HepG2 (cell line): Measurements from ENCODE around the gene HAP1. TPM values are rescaled to one million over a fixed set of nuclear protein-coding genes. Genes with fewer than 3 reads are reported as not detected.
A peak's percentile ranks its signal among the peaks of the same experiment; 100 is the strongest.

Experiments used
- ATAC-seq: fragments of 200-7000 bp; cut with Tn5 transposase; 3 replicates; pipeline ENCODE4 v1.9.1; 2020; ENCODE audit warnings: mild to moderate bottlenecking, moderate library complexity
- BruUV-seq: library from RNA; stranded (reverse); fragments of 400-500 nt; replicated peaks from 2 replicates; lab custom pipeline; 2021; lab: Mats Ljungman, UMichigan
- CTCF ChIA-PET: fragments of 300-600 bp; formaldehyde crosslinking; extraction: SDS; loops from one replicate; lab custom pipeline; 2021; ENCODE audit warnings: low total read pairs, inconsistent platforms, low intra/inter-chr PET ratio; lab: Yijun Ruan, JAX
- POLR2A ChIA-PET: fragments of 350-600 bp; sonication (Branson Sonifier 250); formaldehyde crosslinking; loops from one replicate; lab custom pipeline; 2020; ENCODE audit warnings: antibody characterized with exemption, inconsistent platforms; lab: Yijun Ruan, JAX
- DNase-seq: peaks from one replicate; pipeline ENCODE4 v3.0.0-alpha.2; 2015; ENCODE audit warnings: low spot score
- FAIRE-seq: peaks from 3 replicates; lab custom pipeline; 2011; peaks lifted over from hg19 to GRCh38; lab: Jason Lieb, UNC
- H2AFZ ChIP-seq: one replicate; pipeline ENCODE4 v1.6.1; 2011; ENCODE audit warnings: low read length, inconsistent platforms
- H3K27ac ChIP-seq: fragments of 300-600 bp; 3 replicates; pipeline ENCODE4 v1.8.0; 2011; ENCODE audit warnings: mixed run types, mild to moderate bottlenecking, mixed read lengths, low read length, inconsistent platforms; ENCODE audit not compliant: insufficient read depth; ENCODE audit errors: extremely low read length
- H3K27me3 ChIP-seq, 2 experiments: fragments of 200-600 bp in 1 of 2; 2 replicates in 1 of 2; 3 replicates in 1 of 2; pipeline versions ENCODE4 v1.6.0 to v1.8.0; 2011; ENCODE audit warnings: low read length in 2 of 2, mild to moderate bottlenecking in 2 of 2, moderate library complexity in 2 of 2, inconsistent platforms in 1 of 2; ENCODE audit not compliant: insufficient read depth in 2 of 2, control insufficient read depth in 1 of 2
- H3K36me3 ChIP-seq, 2 experiments: fragments of 200-600 bp in 1 of 2; replicated peaks in 1 of 2; 2 replicates in 1 of 2; 3 replicates in 1 of 2; pipeline versions ENCODE4 v1.5.1 to v1.8.0; 2011; ENCODE audit warnings: low read length in 2 of 2, inconsistent platforms in 1 of 2; ENCODE audit not compliant: insufficient read depth in 2 of 2, control insufficient read depth in 1 of 2
- H3K4me1 ChIP-seq: 2 replicates; pipeline ENCODE4 v1.5.1; 2012; ENCODE audit warnings: low read length, inconsistent platforms; ENCODE audit not compliant: insufficient read depth
- H3K4me2 ChIP-seq: 2 replicates; pipeline ENCODE4 v1.6.0; 2011; ENCODE audit warnings: low read depth, low read length, inconsistent platforms
- H3K4me3 ChIP-seq, 3 experiments: fragments of 200-600 bp in 1 of 3; sonication (generic), shearing (Covaris generic) in 1 of 3; replicated peaks in 1 of 3; 2 replicates each; pipeline ENCODE4 v1.5.1; 2011 to 2016; ENCODE audit warnings: low read length in 3 of 3, inconsistent platforms in 2 of 3, low read depth in 2 of 3, mild to moderate bottlenecking in 2 of 3, control low read depth in 1 of 3, mixed read lengths in 1 of 3; ENCODE audit not compliant: insufficient read depth in 1 of 3
- H3K79me2 ChIP-seq: one replicate; pipeline ENCODE4 v1.6.1; 2011; ENCODE audit warnings: low read length, inconsistent platforms; ENCODE audit not compliant: insufficient read depth
- H3K9ac ChIP-seq: 2 replicates; pipeline ENCODE4 v1.6.0; 2011; ENCODE audit warnings: mild to moderate bottlenecking, low read depth, low read length, inconsistent platforms; ENCODE audit not compliant: insufficient read depth
- H3K9me3 ChIP-seq: 2 replicates; pipeline ENCODE4 v1.5.1; 2012; ENCODE audit warnings: mild to moderate bottlenecking, low read length
- H4K20me1 ChIP-seq: 2 replicates; pipeline ENCODE4 v1.6.0; 2011; ENCODE audit warnings: inconsistent platforms, mild to moderate bottlenecking, low read length, moderate library complexity; ENCODE audit not compliant: insufficient read depth
- ATF5 ChIP-seq: sonication (generic); formaldehyde crosslinking; IDR thresholded peaks from 2 replicates; pipeline ENCODE4 v1.4.0; 2020; ENCODE audit warnings: mild to moderate bottlenecking, low read depth, missing genetic modification reagents
- BRCA1 ChIP-seq: sonication (generic); formaldehyde crosslinking; IDR thresholded peaks from 2 replicates; pipeline ENCODE4 v1.4.0; 2020; ENCODE audit warnings: missing genetic modification reagents
- ESRRA ChIP-seq: sonication (generic); formaldehyde crosslinking; IDR thresholded peaks from 2 replicates; pipeline ENCODE4 v1.5.1; 2020; ENCODE audit warnings: mild to moderate bottlenecking, low read depth, missing genetic modification reagents
- KLF9 ChIP-seq: IDR thresholded peaks from 2 replicates; pipeline ENCODE4 v1.6.1; 2016; ENCODE audit warnings: low read depth
- PHF20 ChIP-seq: sonication (generic); formaldehyde crosslinking; IDR thresholded peaks from 2 replicates; pipeline ENCODE4 v1.5.0; 2020; ENCODE audit warnings: mild to moderate bottlenecking, missing genetic modification reagents
- SNAI1 ChIP-seq: sonication (generic); formaldehyde crosslinking; IDR thresholded peaks from 2 replicates; pipeline ENCODE4 v1.5.0; 2020; ENCODE audit warnings: mild to moderate bottlenecking, missing genetic modification reagents, borderline replicate concordance
- TFDP1 ChIP-seq: IDR thresholded peaks from 2 replicates; pipeline ENCODE4 v1.6.1; 2016; ENCODE audit warnings: missing compliant biosample characterization, missing genetic modification reagents, borderline replicate concordance
- ZNF121 ChIP-seq: sonication (generic); formaldehyde crosslinking; IDR thresholded peaks from 2 replicates; pipeline ENCODE4 v1.5.0; 2020; ENCODE audit warnings: mild to moderate bottlenecking, missing genetic modification reagents
- ZNF569 ChIP-seq: sonication (generic); formaldehyde crosslinking; IDR thresholded peaks from 2 replicates; pipeline ENCODE4 v1.5.0; 2020; ENCODE audit warnings: mild to moderate bottlenecking, missing genetic modification reagents, moderate library complexity, borderline replicate concordance
- ZSCAN31 ChIP-seq: sonication (generic); formaldehyde crosslinking; IDR thresholded peaks from 2 replicates; pipeline ENCODE4 v1.5.0; 2020; ENCODE audit warnings: low read depth, mild to moderate bottlenecking, missing genetic modification reagents
- ZZZ3 ChIP-seq: sonication (generic); formaldehyde crosslinking; IDR thresholded peaks from 2 replicates; pipeline ENCODE4 v1.4.0; 2020; ENCODE audit warnings: missing genetic modification reagents, mild to moderate bottlenecking, borderline replicate concordance
- WGBS: methylation state at CpG from one replicate; pipeline ENCODE4 v1.1.6; 2017; ENCODE audit warnings: low lambda C conversion rate; 5-methylcytosine and 5-hydroxymethylcytosine counted together
- in situ Hi-C: cut with HindIII; loops from 2 replicates; pipeline ENCODE4 v1.10.0; 2017; ENCODE audit warnings: low pct_unique_long_range_greater_than_20kb; ENCODE audit not compliant: extremely low pct_ligation_motif_present
- intact Hi-C: fragments of 100-400 bp; cut with micrococcal nuclease; formaldehyde crosslinking; loops from one replicate; pipeline ENCODE4 v1.10.0; 2022; ENCODE audit not compliant: unreplicated experiment
- polyA plus RNA-seq, 8 experiments: library from polyadenylated mRNA; depleted of rRNA in 3 of 8; stranded (reverse) in 7 of 8; unstranded in 1 of 8; fragments of >200 nt; fragmentation: Illumina TruSeq in 4 of 8; extraction: Trizol in 4 of 8; gene quantifications; 2 replicates each; pipeline versions ENCODE4 v1.2.1 to v1.2.3, GENCODE V29; 2011 to 2016; ENCODE audit warnings: low read depth in 4 of 8, missing spikeins in 1 of 8, mixed read lengths in 1 of 8; ENCODE audit not compliant: insufficient read depth in 1 of 8
- total RNA-seq, 5 experiments: library from RNA; depleted of rRNA; stranded (reverse); fragments of >200 nt; fragmentation: Illumina TruSeq; extraction: Trizol; gene quantifications; 2 replicates each; pipeline ENCODE4 v1.2.3, GENCODE V29; 2016; ENCODE audit warnings: low read depth in 1 of 5
- TF ChIP-seq, protein P1 (sequence below): IDR thresholded peaks from 2 replicates; pipeline ENCODE4 v1.6.1; 2016; ENCODE audit warnings: missing compliant biosample characterization, missing genetic modification reagents, borderline replicate concordance
- TF ChIP-seq, protein P2 (sequence below): sonication (generic); formaldehyde crosslinking; IDR thresholded peaks from 2 replicates; pipeline ENCODE4 v1.4.0; 2020; ENCODE audit warnings: missing genetic modification reagents

HAP1 gene
- total and polyA plus RNA-seq, 2 of the 13 experiments (the other 11 are each of a cell fraction or from before 2014, with no cell fraction given): 0.07 TPM

DNA sequence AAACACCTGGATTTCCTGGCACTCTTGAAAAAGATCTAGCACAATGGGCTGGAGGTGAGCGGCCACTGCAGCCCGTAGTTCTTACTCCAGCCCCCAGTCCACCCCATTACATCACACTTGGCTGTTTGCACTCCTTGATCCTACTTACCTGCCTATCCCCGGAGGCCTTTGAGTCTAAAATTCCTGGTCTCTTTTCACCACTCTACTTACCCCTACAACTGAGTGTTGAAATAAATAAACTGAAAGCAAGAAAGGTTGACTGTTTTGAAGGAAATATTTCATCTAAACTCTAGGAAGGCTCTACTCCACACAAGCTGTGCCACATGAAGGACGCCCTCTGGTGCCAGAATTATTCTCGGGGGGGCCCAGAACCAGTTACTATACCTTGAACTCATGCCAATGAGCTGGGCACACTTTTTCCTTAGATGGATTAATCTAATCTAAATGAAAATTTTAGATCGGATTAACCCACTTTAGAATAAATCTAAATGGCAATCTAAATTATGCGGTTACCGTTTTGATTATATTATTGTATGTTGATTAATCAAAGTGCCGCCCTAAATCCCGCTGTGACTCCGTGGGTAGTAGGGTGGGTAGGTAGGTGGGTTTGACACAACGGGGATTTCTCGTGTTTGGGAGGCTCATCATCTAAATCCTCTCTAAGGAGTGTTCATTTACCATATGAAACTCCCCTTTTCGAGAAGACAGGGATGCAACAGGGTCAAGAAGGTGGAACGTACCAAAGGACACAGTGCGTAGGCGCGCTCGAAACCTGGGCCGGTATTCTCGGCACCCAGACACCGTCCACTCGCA is 46.4 kb downstream of the HAP1 start (continued):
- TF ChIP-seq, protein P1, sequence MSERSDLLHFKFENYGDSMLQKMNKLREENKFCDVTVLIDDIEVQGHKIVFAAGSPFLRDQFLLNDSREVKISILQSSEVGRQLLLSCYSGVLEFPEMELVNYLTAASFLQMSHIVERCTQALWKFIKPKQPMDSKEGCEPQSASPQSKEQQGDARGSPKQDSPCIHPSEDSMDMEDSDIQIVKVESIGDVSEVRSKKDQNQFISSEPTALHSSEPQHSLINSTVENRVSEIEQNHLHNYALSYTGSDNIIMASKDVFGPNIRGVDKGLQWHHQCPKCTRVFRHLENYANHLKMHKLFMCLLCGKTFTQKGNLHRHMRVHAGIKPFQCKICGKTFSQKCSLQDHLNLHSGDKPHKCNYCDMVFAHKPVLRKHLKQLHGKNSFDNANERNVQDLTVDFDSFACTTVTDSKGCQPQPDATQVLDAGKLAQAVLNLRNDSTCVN (CRISPR knock-in tag): 0 out of 2 replicates have a peak, but pooled peaks have one; percentile 6
- peak; percentile 29; the same call in 1 of the 2 replicates for TF ChIP-seq ZNF121 (CRISPR knock-in tag)

DNA sequence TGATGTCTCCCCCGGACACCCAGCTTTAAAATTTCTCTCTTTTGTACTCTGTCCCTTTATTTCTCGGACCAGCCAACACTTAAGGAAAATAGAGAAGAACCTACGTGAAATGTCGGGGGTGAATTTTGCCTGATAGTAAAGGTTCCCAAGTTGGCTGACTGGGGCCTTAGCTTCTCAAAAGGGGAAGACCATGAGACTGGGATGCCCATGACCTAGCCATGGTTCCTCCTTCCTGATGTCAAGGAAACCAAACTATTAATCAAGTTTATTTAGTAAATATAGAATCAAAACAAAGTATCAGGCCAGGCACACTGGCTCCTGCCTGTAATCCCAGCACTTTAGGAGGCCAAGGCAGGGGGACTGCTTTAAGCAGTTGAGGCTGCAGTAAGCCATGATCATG is 48.2 kb downstream of the HAP1 start:
- Histone ChIP-seq H3K36me3 (peaks cover 10 to 19% of the 10 kb centered on the region in 2 experiments), H3K4me3 (no peak overlapping the region), H3K9ac (no peak overlapping the region), H3K4me1 (peaks cover 29% of the 10 kb centered on the region), H2AFZ (no peak overlapping the region), H3K27ac (no peak overlapping the region), H3K9me3 (no peaks in the 10 kb centered on the region), H3K27me3 (peaks cover 0 to 8% of the 10 kb centered on the region in 2 experiments; a peak in 4 of 5 replicates), H3K79me2 (peaks cover 18% of the 10 kb centered on the region), H3K4me2 (no peak overlapping the region), H4K20me1 (peaks cover 20% of the 10 kb centered on the region)
- no peak for TF ChIP-seq ESRRA
- no peak for TF ChIP-seq ZZZ3 (CRISPR knock-in tag)
- TF ChIP-seq KLF9 (CRISPR knock-in tag): no peak
- TF ChIP-seq, protein P2, sequence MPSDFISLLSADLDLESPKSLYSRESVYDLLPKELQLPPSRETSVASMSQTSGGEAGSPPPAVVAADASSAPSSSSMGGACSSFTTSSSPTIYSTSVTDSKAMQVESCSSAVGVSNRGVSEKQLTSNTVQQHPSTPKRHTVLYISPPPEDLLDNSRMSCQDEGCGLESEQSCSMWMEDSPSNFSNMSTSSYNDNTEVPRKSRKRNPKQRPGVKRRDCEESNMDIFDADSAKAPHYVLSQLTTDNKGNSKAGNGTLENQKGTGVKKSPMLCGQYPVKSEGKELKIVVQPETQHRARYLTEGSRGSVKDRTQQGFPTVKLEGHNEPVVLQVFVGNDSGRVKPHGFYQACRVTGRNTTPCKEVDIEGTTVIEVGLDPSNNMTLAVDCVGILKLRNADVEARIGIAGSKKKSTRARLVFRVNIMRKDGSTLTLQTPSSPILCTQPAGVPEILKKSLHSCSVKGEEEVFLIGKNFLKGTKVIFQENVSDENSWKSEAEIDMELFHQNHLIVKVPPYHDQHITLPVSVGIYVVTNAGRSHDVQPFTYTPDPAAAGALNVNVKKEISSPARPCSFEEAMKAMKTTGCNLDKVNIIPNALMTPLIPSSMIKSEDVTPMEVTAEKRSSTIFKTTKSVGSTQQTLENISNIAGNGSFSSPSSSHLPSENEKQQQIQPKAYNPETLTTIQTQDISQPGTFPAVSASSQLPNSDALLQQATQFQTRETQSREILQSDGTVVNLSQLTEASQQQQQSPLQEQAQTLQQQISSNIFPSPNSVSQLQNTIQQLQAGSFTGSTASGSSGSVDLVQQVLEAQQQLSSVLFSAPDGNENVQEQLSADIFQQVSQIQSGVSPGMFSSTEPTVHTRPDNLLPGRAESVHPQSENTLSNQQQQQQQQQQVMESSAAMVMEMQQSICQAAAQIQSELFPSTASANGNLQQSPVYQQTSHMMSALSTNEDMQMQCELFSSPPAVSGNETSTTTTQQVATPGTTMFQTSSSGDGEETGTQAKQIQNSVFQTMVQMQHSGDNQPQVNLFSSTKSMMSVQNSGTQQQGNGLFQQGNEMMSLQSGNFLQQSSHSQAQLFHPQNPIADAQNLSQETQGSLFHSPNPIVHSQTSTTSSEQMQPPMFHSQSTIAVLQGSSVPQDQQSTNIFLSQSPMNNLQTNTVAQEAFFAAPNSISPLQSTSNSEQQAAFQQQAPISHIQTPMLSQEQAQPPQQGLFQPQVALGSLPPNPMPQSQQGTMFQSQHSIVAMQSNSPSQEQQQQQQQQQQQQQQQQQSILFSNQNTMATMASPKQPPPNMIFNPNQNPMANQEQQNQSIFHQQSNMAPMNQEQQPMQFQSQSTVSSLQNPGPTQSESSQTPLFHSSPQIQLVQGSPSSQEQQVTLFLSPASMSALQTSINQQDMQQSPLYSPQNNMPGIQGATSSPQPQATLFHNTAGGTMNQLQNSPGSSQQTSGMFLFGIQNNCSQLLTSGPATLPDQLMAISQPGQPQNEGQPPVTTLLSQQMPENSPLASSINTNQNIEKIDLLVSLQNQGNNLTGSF (CRISPR knock-in tag): no peak
- no peak for TF ChIP-seq ZSCAN31 (CRISPR knock-in tag)
- TF ChIP-seq BRCA1 (CRISPR knock-in tag): no peak
- TF ChIP-seq TFDP1 (CRISPR knock-in tag): no peak
- no peak for TF ChIP-seq ATF5 (CRISPR knock-in tag)
- TF ChIP-seq ZNF569 (CRISPR knock-in tag): no peak
- TF ChIP-seq PHF20 (CRISPR knock-in tag): no peak
- no peak for TF ChIP-seq SNAI1 (CRISPR knock-in tag)
- POLR2A ChIA-PET: no interaction called here
- CTCF ChIA-PET: no interaction called here
- BruUV-seq: no TSS peak
- FAIRE-seq (no peak), DNase-seq (no peak), ATAC-seq (no peak)
- in situ Hi-C loops: no loop called here
- WGBS: 58% methylated on average over 4 of the region's 4 CpGs
- intact Hi-C loops: no loop called here
